ENCODE results near the gene ADGB.

DNA sequence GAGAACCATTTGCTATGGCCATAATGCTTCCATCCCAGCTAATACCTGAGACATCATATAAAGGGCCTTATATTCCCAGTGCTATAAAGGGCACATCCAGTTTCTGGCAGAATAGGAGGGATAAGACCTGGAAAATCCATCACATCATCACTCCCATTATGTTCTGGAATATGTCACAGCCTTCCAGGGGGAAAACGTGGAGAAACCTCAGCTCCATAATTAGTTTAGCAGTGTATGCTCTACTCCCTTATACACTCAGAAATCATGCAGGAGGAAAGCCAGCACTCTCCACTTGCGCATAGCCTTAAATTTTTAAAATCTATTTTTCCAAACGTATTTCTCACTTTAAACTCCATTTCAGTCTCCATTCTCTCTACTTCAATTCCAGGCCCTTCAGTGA, 140.9 kb downstream of the ADGB start:
- TF ChIP-seq, protein P1, sequence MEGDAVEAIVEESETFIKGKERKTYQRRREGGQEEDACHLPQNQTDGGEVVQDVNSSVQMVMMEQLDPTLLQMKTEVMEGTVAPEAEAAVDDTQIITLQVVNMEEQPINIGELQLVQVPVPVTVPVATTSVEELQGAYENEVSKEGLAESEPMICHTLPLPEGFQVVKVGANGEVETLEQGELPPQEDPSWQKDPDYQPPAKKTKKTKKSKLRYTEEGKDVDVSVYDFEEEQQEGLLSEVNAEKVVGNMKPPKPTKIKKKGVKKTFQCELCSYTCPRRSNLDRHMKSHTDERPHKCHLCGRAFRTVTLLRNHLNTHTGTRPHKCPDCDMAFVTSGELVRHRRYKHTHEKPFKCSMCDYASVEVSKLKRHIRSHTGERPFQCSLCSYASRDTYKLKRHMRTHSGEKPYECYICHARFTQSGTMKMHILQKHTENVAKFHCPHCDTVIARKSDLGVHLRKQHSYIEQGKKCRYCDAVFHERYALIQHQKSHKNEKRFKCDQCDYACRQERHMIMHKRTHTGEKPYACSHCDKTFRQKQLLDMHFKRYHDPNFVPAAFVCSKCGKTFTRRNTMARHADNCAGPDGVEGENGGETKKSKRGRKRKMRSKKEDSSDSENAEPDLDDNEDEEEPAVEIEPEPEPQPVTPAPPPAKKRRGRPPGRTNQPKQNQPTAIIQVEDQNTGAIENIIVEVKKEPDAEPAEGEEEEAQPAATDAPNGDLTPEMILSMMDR (IDR thresholded peaks at IDR 0.05), result no peak
- TF ChIP-seq POLR2A (IDR thresholded peaks at IDR 0.05; ENCODE audit: low read length), result no peak
- TF ChIP-seq, protein P2, sequence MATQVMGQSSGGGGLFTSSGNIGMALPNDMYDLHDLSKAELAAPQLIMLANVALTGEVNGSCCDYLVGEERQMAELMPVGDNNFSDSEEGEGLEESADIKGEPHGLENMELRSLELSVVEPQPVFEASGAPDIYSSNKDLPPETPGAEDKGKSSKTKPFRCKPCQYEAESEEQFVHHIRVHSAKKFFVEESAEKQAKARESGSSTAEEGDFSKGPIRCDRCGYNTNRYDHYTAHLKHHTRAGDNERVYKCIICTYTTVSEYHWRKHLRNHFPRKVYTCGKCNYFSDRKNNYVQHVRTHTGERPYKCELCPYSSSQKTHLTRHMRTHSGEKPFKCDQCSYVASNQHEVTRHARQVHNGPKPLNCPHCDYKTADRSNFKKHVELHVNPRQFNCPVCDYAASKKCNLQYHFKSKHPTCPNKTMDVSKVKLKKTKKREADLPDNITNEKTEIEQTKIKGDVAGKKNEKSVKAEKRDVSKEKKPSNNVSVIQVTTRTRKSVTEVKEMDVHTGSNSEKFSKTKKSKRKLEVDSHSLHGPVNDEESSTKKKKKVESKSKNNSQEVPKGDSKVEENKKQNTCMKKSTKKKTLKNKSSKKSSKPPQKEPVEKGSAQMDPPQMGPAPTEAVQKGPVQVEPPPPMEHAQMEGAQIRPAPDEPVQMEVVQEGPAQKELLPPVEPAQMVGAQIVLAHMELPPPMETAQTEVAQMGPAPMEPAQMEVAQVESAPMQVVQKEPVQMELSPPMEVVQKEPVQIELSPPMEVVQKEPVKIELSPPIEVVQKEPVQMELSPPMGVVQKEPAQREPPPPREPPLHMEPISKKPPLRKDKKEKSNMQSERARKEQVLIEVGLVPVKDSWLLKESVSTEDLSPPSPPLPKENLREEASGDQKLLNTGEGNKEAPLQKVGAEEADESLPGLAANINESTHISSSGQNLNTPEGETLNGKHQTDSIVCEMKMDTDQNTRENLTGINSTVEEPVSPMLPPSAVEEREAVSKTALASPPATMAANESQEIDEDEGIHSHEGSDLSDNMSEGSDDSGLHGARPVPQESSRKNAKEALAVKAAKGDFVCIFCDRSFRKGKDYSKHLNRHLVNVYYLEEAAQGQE (IDR thresholded peaks at IDR 0.05), result no peak
- TF ChIP-seq, protein P3, sequence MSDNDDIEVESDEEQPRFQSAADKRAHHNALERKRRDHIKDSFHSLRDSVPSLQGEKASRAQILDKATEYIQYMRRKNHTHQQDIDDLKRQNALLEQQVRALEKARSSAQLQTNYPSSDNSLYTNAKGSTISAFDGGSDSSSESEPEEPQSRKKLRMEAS (IDR thresholded peaks at IDR 0.05), result no peak
- TF ChIP-seq RNF2 (IDR thresholded peaks at IDR 0.05; ENCODE audit: borderline replicate concordance, low read depth), result no peak
- no peak for TF ChIP-seq CEBPB (IDR thresholded peaks at IDR 0.05)
- TF ChIP-seq RFX5 (IDR thresholded peaks at IDR 0.05), result no peak

Measured in A549 (cell line).